ENCODE measurements around the gene CBR3.

CBR3 gene

DNA sequence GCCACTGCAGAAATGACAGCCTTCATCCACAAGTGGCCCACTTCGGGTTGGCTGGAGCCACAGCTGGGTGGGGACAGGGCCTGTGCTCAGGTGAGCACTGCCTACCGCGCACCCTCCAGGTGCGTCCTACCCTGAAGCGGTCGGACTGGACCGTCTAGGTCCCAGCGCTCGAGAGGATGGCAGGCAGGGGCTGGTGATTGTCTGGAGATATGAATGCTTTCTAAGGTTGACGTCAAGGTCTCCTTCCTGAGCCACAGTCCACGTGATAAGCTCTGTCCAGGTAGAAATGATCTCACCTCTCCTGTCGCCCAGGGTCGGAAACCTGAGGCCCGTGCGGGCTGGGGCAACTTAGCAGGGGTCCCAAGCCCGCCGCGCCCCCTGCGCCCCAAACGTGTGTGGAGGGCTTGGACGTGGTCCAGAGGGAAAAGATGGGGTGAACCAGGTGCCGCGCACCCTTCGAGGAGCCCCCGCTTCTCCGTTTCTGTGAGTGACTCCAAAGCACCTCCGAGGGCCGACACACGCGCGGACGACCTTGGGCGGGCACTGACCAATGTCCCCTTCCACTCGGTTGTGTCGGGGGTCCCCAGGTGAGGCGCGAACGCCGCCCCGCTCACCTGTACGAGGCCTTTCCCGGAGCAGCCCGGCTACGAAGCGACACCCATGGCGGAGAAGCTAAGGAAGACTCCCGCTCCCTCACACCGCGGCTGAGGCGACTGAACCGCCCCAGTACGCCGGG, 20.9 kb downstream of the CBR3 start:
- DNase-seq (ENCODE audit: low read depth in 1 of 2, low spot score in 1 of 2), result no peak

DNA sequence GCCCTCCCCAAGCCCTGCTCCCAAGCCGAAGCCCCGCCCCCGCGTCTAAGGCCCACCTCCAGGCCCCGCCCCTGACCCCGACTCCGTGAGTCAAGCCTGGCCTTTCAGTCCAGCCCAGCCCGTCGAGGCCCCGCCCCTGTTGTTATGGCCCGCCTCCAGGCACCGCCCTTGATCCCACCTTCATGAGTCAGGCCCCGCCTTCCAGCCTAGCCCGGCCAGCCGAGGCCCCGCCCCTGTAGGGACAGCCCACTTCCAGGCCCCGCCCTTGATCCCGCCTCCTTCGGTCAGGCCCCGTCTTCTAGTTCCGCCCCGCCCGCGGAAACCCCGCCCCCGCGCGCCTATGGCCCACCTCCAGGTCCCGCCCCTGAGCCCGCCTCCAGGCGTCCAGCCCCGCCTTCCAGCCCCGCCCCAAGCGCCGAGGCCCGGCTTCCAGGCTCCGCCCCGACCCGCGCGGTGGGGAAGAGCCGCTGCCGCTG, 21.5 kb downstream of the CBR3 start:
- DNase-seq (ENCODE audit: low read depth in 1 of 2, low spot score in 1 of 2), result peak; percentile 100

- peak in 1 of 2 donors; percentile 18 for DNase-seq (ENCODE audit: low read depth in 1 of 2, low spot score in 1 of 2)
Observed at GRCh38 chr21:36156815-36157670, 22.2 kb downstream of the CBR3 start, which contains the start of gene DOP1B. Gene DOP1B (plus strand): TSS chr21:36156824. CDS start chr21:36164734, 7,910 bp downstream.

GRCh38 chr21:36159356-36159921, 24.6 kb downstream of the CBR3 start:
- DNase-seq (ENCODE audit: low read depth in 1 of 2, low spot score in 1 of 2), result no peak

GRCh38 chr21:36160850-36161178, 25.9 kb downstream of the CBR3 start:
- no peak for DNase-seq (ENCODE audit: low read depth in 1 of 2, low spot score in 1 of 2)

GRCh38 chr21:36162631-36163030, 27.8 kb downstream of the CBR3 start:
- DNase-seq (ENCODE audit: low read depth in 1 of 2, low spot score in 1 of 2), result no peak

GRCh38 chr21:36163750-36164741, 29.2 kb downstream of the CBR3 start:
- no peak for DNase-seq (ENCODE audit: low read depth in 1 of 2, low spot score in 1 of 2)

- DNase-seq (ENCODE audit: low read depth in 1 of 2, low spot score in 1 of 2), result no peak
Observed at GRCh38 chr21:36165356-36165755, 30.5 kb downstream of the CBR3 start.

GRCh38 chr21:36166705-36167104, 31.8 kb downstream of the CBR3 start:
- DNase-seq (ENCODE audit: low read depth in 1 of 2, low spot score in 1 of 2), result no peak

GRCh38 chr21:36167541-36167940, 32.7 kb downstream of the CBR3 start:
- no peak for DNase-seq (ENCODE audit: low read depth in 1 of 2, low spot score in 1 of 2)

DNA sequence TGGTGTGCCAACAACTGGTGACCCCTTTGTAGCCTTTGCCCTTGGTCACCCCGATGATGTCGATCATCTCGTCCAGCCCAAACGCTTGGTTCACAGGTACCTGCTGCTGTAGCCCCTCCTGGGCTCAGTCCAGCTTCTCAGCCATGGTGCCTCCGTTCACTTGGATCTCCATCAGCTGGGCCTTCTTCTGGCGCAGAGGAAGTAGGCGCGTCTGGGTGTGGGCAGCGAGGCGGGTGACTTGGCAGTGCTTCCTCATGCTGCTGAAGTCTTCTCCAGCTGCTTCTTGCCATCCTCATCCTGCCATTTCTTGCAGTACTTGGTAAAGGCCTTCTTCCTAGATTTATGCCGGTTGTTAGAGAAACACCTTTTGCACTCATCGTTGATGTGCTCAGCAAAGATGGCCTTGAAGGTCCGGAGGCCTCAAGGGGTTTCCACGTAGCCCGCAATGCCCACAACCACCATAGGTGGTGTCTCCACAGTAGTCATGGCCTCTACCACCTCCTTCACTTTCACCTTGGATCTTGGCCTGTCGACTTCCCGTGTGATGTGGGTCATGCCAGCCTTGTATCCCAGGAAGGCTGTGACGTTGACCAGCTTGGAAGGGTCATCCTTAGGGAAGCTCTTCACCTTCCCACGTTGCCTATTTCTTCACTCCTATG, 34.7 kb downstream of the CBR3 start:
- no peak for DNase-seq (ENCODE audit: low read depth in 1 of 2, low spot score in 1 of 2)

- no peak for DNase-seq (ENCODE audit: low read depth in 1 of 2, low spot score in 1 of 2)
Observed at GRCh38 chr21:36170823-36171222, 35.9 kb downstream of the CBR3 start.

GRCh38 chr21:36171336-36171735, 36.5 kb downstream of the CBR3 start:
- DNase-seq (ENCODE audit: low read depth in 1 of 2, low spot score in 1 of 2), result no peak

- no peak for DNase-seq (ENCODE audit: low read depth in 1 of 2, low spot score in 1 of 2)
Observed at GRCh38 chr21:36171741-36172331, 37.0 kb downstream of the CBR3 start.

DNA sequence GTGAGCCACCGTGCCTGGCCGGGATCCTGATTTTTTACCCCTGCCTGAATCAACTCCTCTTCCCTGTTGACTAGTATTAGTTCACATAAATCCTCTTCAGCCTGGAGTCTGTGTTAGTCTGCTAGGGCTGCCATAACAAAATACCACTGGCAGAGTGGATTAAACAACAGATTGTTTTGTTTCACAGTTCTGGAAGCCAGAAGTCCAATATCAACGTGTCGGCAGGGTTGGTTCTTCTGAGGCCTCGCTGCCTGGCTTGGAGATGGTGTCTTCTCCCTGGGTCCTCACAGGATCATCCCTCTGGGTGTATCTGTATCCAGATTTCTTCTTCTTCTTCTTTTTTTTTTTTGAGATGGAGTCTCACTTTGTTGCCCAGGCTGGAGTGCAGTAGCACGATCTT, 39.9 kb downstream of the CBR3 start:
- DNase-seq (ENCODE audit: low read depth in 1 of 2, low spot score in 1 of 2), result no peak

DNA sequence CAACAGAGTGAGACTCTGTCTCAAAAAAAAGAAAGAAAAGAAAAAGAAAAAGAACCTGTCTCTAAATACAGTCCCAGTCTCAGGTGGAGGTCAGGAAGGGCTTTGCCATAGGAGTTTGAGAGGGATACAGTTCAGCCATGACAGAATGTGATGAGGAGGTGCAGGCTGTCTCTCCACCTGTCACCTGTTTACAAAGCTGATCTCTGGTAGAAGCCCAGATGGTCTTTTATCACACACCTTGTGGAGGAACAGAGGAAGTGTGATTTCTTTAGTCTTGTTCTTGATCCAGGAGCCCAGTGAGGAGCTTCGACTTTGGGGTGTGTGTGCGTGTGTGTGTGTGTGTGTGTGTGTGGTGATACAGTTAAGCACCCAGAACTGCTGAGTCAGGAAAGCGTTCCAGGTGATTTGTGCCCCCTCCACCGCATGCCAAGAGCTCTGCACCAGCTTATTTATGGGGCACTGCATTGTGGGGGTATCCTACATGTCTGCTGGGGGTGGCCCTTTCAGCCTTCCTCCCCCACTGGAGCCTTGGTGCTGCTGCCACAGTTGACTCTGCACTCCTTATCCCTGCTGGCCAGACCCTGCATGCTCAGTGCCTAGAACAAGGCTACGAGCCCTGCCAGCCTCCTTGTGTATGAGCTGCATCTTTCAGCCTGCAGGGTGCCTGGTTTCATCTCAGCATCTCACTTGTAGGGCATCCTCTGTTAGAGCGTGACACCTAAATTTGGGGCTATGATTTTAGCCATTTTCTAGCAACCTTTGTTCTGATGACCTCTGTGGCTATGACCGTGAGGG, 41.1 kb downstream of the CBR3 start:
- no peak for DNase-seq (ENCODE audit: low read depth in 1 of 2, low spot score in 1 of 2)

GRCh38 chr21:36178349-36178748, 43.5 kb downstream of the CBR3 start:
- no peak for DNase-seq (ENCODE audit: low read depth in 1 of 2, low spot score in 1 of 2)

DNA sequence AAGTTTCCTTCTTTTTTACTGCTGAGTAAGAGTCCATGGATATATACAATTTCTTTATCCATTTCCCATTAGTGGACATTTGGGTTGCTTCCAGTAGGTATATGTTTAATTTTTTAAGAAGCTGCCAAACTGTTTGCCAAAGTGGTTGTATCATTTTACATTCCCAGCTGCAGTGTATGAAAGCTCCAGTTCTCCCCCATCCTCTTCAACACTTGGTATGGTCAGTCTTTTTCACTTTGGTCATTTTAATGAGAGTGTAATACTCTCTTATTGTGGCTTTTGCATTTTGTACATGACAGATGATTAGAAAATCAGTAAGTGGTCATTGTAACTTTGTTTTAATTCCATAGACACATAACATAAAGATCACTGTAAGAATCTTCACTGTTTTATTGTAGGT, 44.3 kb downstream of the CBR3 start:
- DNase-seq (ENCODE audit: low read depth in 1 of 2, low spot score in 1 of 2), result no peak

DNA sequence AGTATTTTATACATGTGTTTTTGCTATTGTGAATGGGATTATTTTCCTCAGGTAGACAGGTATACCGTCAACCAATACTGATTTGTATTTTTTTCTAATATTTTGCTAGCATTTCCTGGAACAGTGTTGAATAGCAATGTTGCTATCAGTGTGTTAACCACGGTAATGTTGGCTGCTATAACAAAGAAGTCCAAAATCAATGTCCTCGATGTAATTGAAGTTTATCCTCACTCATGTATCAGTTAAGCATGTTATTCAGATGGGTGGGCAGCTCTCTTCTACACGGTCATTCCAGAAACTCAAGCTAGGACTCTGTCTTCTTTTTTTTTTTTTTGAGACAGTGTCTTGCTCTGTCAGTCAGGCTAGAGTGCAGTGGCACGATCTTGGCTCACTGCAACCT, 46.1 kb downstream of the CBR3 start:
- DNase-seq (ENCODE audit: low read depth in 1 of 2, low spot score in 1 of 2), result no peak
